Measurements from ENCODE around the gene ZNF804B.

Gene ZNF804B

GRCh38 chr7:88835147-88835728, 75.7 kb downstream of the ZNF804B start:
- peak; percentile 8 for DNase-seq (ENCODE audit: extremely low read depth, insufficient read length)
- peak; percentile 49 for TF ChIP-seq CTCF (IDR thresholded peaks at IDR 0.05; ENCODE audit: insufficient read depth, low read length, poor library complexity, severe bottlenecking)
- no peaks in the 10 kb centered on the region for H3K27me3 ChIP-seq (replicated peaks; ENCODE audit: control insufficient read depth, insufficient read depth, low read length)

GRCh38 chr7:88842201-88842600, 82.7 kb downstream of the ZNF804B start:
- TF ChIP-seq CTCF (IDR thresholded peaks at IDR 0.05; ENCODE audit: insufficient read depth, low read length, poor library complexity, severe bottlenecking), result no peak
- Histone ChIP-seq H3K4me3 (replicated peaks; ENCODE audit: low read depth, low read length) (no peak overlapping the region), H3K27me3 (replicated peaks; ENCODE audit: control insufficient read depth, insufficient read depth, low read length) (no peaks in the 10 kb centered on the region), H3K36me3 (ENCODE audit: control insufficient read depth, insufficient read depth, low read length) (no peaks in the 10 kb centered on the region)
- DNase-seq (ENCODE audit: extremely low read depth, insufficient read length), result no peak

More at GRCh38 chr7:88835147-88835728, 75.7 kb downstream of the ZNF804B start:
- Histone ChIP-seq H3K4me3 (replicated peaks; ENCODE audit: low read depth, low read length) (no peak overlapping the region), H3K36me3 (ENCODE audit: control insufficient read depth, insufficient read depth, low read length) (no peaks in the 10 kb centered on the region)

- no peak for DNase-seq (ENCODE audit: extremely low read depth, insufficient read length)
- TF ChIP-seq CTCF (IDR thresholded peaks at IDR 0.05; ENCODE audit: insufficient read depth, low read length, poor library complexity, severe bottlenecking), result no peak
Observed at GRCh38 chr7:88845091-88845490, 85.6 kb downstream of the ZNF804B start.

GRCh38 chr7:88851220-88851619, 91.7 kb downstream of the ZNF804B start:
- Histone ChIP-seq H3K27me3 (replicated peaks; ENCODE audit: control insufficient read depth, insufficient read depth, low read length) (no peaks in the 10 kb centered on the region), H3K36me3 (ENCODE audit: control insufficient read depth, insufficient read depth, low read length) (no peaks in the 10 kb centered on the region), H3K4me3 (replicated peaks; ENCODE audit: low read depth, low read length) (no peak overlapping the region)
- TF ChIP-seq CTCF (IDR thresholded peaks at IDR 0.05; ENCODE audit: insufficient read depth, low read length, poor library complexity, severe bottlenecking), result no peak
- DNase-seq (ENCODE audit: extremely low read depth, insufficient read length), result no peak

More at GRCh38 chr7:88845091-88845490, 85.6 kb downstream of the ZNF804B start:
- no peaks in the 10 kb centered on the region for H3K36me3 ChIP-seq (ENCODE audit: control insufficient read depth, insufficient read depth, low read length)
- H3K27me3 ChIP-seq (replicated peaks; ENCODE audit: control insufficient read depth, insufficient read depth, low read length), result no peaks in the 10 kb centered on the region
- no peak overlapping the region for H3K4me3 ChIP-seq (replicated peaks; ENCODE audit: low read depth, low read length)

GRCh38 chr7:88859288-88859687, 99.8 kb downstream of the ZNF804B start:
- no peak overlapping the region for H3K4me3 ChIP-seq (replicated peaks; ENCODE audit: low read depth, low read length)
- no peak for TF ChIP-seq CTCF (IDR thresholded peaks at IDR 0.05; ENCODE audit: insufficient read depth, low read length, poor library complexity, severe bottlenecking)

More at GRCh38 chr7:88859288-88859687, 99.8 kb downstream of the ZNF804B start:
- Histone ChIP-seq H3K36me3 (ENCODE audit: control insufficient read depth, insufficient read depth, low read length) (no peaks in the 10 kb centered on the region), H3K27me3 (replicated peaks; ENCODE audit: control insufficient read depth, insufficient read depth, low read length) (no peaks in the 10 kb centered on the region)
- no peak for DNase-seq (ENCODE audit: extremely low read depth, insufficient read length)

All from GM06990 (cell line).